Measurements from ENCODE around the gene CCDC107. TPM values are rescaled to one million over a fixed set of nuclear protein-coding genes. Genes with fewer than 3 reads are reported as not detected.
A peak's percentile ranks its signal among the peaks of the same experiment; 100 is the strongest.

CCDC107 gene
- total and polyA plus RNA-seq, 2 of the 13 experiments (the other 11 are each of a cell fraction or from before 2014, with no cell fraction given) = 7.1 to 15.2 TPM

DNA sequence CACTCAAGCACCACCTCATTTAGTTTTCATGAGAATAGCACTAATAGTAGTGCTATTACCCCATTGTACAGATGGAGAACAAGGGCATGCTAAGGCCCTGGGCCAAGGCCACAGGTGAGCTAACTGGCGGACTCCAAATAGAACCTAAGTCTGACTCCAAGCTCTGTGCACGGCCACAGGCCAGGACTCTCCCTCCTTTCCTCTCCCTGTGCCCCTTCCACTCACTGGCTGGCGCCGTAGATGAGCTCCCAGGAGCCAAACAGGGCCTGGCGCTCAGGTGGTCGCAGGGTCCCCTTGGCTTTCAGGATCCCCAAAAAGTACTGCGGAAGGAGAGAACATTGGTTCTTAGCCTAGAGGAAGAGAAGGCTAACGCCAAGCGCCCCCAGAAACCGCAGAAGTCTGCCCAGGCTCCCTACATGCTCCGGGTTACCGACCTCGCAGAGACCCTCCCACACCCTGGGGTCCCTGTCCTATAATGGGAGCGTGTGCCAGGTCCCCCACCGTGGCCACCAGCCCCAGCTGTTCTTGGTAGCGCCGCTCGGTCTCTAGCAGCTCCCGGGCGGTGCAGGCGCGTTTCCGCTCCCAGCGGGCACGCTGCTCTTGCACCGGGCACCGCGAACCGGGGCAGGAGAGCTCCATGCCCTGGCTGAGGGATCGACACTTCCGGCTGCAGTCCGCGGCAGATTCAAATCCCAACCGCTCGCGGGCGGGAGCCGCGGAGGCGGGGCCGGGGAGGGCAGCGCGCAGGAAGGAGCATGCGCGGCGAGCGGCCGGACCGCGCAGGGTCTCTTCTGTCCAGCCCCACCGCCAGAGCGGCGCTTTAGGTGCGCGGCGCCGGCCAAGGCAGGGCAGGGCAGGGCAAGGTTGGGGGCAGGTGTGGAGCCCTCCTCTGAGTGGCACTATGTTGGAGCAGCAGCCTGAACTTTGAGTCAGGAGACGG lies 6.7 kb downstream of the CCDC107 start, which contains the start of gene ARHGEF39 (continued):
- TF ChIP-seq, protein P1, sequence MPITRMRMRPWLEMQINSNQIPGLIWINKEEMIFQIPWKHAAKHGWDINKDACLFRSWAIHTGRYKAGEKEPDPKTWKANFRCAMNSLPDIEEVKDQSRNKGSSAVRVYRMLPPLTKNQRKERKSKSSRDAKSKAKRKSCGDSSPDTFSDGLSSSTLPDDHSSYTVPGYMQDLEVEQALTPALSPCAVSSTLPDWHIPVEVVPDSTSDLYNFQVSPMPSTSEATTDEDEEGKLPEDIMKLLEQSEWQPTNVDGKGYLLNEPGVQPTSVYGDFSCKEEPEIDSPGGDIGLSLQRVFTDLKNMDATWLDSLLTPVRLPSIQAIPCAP (CRISPR knock-in tag; IDR thresholded peaks at IDR 0.05; ENCODE audit: low read depth) = no peak
- no peak; the same call in 1 of the 2 replicates for TF ChIP-seq FIP1L1 (IDR thresholded peaks at IDR 0.05; ENCODE audit: borderline replicate concordance, insufficient read depth, low read depth, low read length)
- no peak for TF ChIP-seq ZNF382 (CRISPR knock-in tag; IDR thresholded peaks at IDR 0.05; ENCODE audit: borderline replicate concordance)
- TF ChIP-seq CCDC6 (CRISPR knock-in tag; IDR thresholded peaks at IDR 0.05) = peak; percentile 100
- 0 out of 2 replicates have a peak, but pooled peaks have one; percentile 46 for TF ChIP-seq ARNTL (CRISPR knock-in tag; IDR thresholded peaks at IDR 0.05)
- peak; percentile 83; the same call in 1 of the 2 replicates for TF ChIP-seq ZFYVE20 (CRISPR knock-in tag; IDR thresholded peaks at IDR 0.05; ENCODE audit: borderline replicate concordance, low read depth)
- no peak for TF ChIP-seq SP1 (IDR thresholded peaks at IDR 0.05)
- peak; percentile 71 for TF ChIP-seq SP1 (CRISPR knock-in tag; IDR thresholded peaks at IDR 0.05)
- no peak for TF ChIP-seq ZNF354B (CRISPR knock-in tag; IDR thresholded peaks at IDR 0.05)
- TF ChIP-seq MZF1 (CRISPR knock-in tag; IDR thresholded peaks at IDR 0.05; ENCODE audit: borderline replicate concordance) = no peak
- TF ChIP-seq MTA1 (CRISPR knock-in tag; IDR thresholded peaks at IDR 0.05; ENCODE audit: borderline replicate concordance) = peak; percentile 74; the same call in 1 of the 2 replicates
- TF ChIP-seq NCOA2 (CRISPR knock-in tag; IDR thresholded peaks at IDR 0.05) = peak; percentile 70
- 0 out of 2 replicates have a peak, but pooled peaks have one; percentile 84 for TF ChIP-seq ZNF670 (CRISPR knock-in tag; IDR thresholded peaks at IDR 0.05; ENCODE audit: borderline replicate concordance)
- no peak; the same call in none of the 2 replicates for TF ChIP-seq ZNF160 (CRISPR knock-in tag; IDR thresholded peaks at IDR 0.05)
- no peak for TF ChIP-seq ZNF614 (CRISPR knock-in tag; IDR thresholded peaks at IDR 0.05; ENCODE audit: borderline replicate concordance)
- no peak for TF ChIP-seq SRSF9 (IDR thresholded peaks at IDR 0.05; ENCODE audit: borderline replicate concordance, insufficient read depth, low read depth, low read length, poor library complexity, severe bottlenecking)
- no peak for TF ChIP-seq RFX5 (IDR thresholded peaks at IDR 0.05; ENCODE audit: low read depth, low read length)
- TF ChIP-seq SP4 (CRISPR knock-in tag; IDR thresholded peaks at IDR 0.05) = peak; percentile 83
- TF ChIP-seq TFDP2 (CRISPR knock-in tag; IDR thresholded peaks at IDR 0.05) = peak; percentile 100
- TF ChIP-seq MIER2 (CRISPR knock-in tag; IDR thresholded peaks at IDR 0.05) = peak; percentile 67; the same call in 1 of the 2 replicates
- no peak for TF ChIP-seq NBN (conservative IDR thresholded peaks at IDR 0.05)
- no peak for TF ChIP-seq GMEB2 (CRISPR knock-in tag; IDR thresholded peaks at IDR 0.05; ENCODE audit: low read depth)
- TF ChIP-seq NPAS2 (CRISPR knock-in tag; IDR thresholded peaks at IDR 0.05; ENCODE audit: borderline replicate concordance) = no peak
- TF ChIP-seq ATF7 (IDR thresholded peaks at IDR 0.05) = no peak
- no peak for TF ChIP-seq ATF7 (CRISPR knock-in tag; IDR thresholded peaks at IDR 0.05)
- peak; percentile 76 for TF ChIP-seq ZNF331 (CRISPR knock-in tag; IDR thresholded peaks at IDR 0.05)
- TF ChIP-seq TP53 (CRISPR knock-in tag; conservative IDR thresholded peaks at IDR 0.05) = no peak
- TF ChIP-seq ZNF556 (CRISPR knock-in tag; IDR thresholded peaks at IDR 0.05; ENCODE audit: borderline replicate concordance) = peak; percentile 74; the same call in 1 of the 2 replicates
